Measurements from ENCODE around the gene TMCC3. TPM values are rescaled to one million over a fixed set of nuclear protein-coding genes. Genes with fewer than 3 reads are reported as not detected.
A peak's percentile ranks its signal among the peaks of the same experiment; 100 is the strongest.
"Not testable (repeated sequence)": the region's sequence is repeated elsewhere in the genome, so short reads cannot be mapped to it uniquely, and the experiment has no call there.

TMCC3 gene
- total and polyA plus RNA-seq, 8 donors, result 0.58 to 14.3 (median 5.0) TPM

- Histone ChIP-seq H3K27me3 (no peaks in the 10 kb centered on the region), H3K4me3 (no peak overlapping the region), H3K27ac (no peak overlapping the region), H3K9me3 (peaks cover 0 to 7% (median 3%) of the 10 kb centered on the region in 4 donors), H3K4me1 (peaks cover 1 to 17% (median 9%) of the 10 kb centered on the region in 4 donors), H3K36me3 (no peaks in the 10 kb centered on the region)
- 46 to 73% (median 65%) methylated on average over 3 of the region's 3 CpGs for WGBS, 5 donors
- intact Hi-C loops (cut with DNase I; ENCODE audit: low total_unique reads), result no loop called here
- DNase-seq, result no peak
- TF ChIP-seq POLR2AphosphoS5 (IDR thresholded peaks at IDR 0.05) (no peak), CTCF (IDR thresholded peaks at IDR 0.05) (no peak), EP300 (IDR thresholded peaks at IDR 0.05) (no peak), POLR2A (IDR thresholded peaks at IDR 0.05) (no peak)
Measured at GRCh38 chr12:94604366-94604698, 46.0 kb downstream of the TMCC3 start.

- WGBS, 5 donors, result 49 to 67% (median 56%) methylated on average over 7 of the region's 7 CpGs
- DNase-seq, result peak; percentile 50 to 76
- intact Hi-C loops (cut with DNase I; ENCODE audit: low total_unique reads), result no loop called here
Measured at GRCh38 chr12:94603434-94604365, 46.7 kb downstream of the TMCC3 start.

GRCh38 chr12:94602024-94602423, 48.3 kb downstream of the TMCC3 start:
- Histone ChIP-seq H3K4me3 (no peak overlapping the region), H3K4me1 (peaks cover 0 to 14% (median 9%) of the 10 kb centered on the region in 4 donors), H3K27ac (no peak overlapping the region), H3K27me3 (no peaks in the 10 kb centered on the region), H3K36me3 (no peaks in the 10 kb centered on the region), H3K9me3 (peaks cover 0 to 7% (median 1%) of the 10 kb centered on the region in 4 donors)
- intact Hi-C loops (cut with DNase I; ENCODE audit: low total_unique reads), result no loop called here
- TF ChIP-seq POLR2A (IDR thresholded peaks at IDR 0.05) (no peak), CTCF (IDR thresholded peaks at IDR 0.05) (no peak), POLR2AphosphoS5 (IDR thresholded peaks at IDR 0.05) (no peak), EP300 (IDR thresholded peaks at IDR 0.05) (no peak)
- WGBS, 5 donors, result 69 to 76% (median 72%) methylated on average over 4 of the region's 4 CpGs
- no peak for DNase-seq

More at GRCh38 chr12:94603434-94604365, 46.7 kb downstream of the TMCC3 start:
- Histone ChIP-seq H3K27me3 (no peaks in the 10 kb centered on the region), H3K4me1 (peaks cover 0 to 14% (median 9%) of the 10 kb centered on the region in 4 donors), H3K36me3 (no peaks in the 10 kb centered on the region), H3K27ac (no peak overlapping the region), H3K9me3 (peaks cover 0 to 7% (median 3%) of the 10 kb centered on the region in 4 donors), H3K4me3 (no peak overlapping the region)
- TF ChIP-seq POLR2AphosphoS5 (IDR thresholded peaks at IDR 0.05), result no peak
- no peak for TF ChIP-seq EP300 (IDR thresholded peaks at IDR 0.05)
- no peak for TF ChIP-seq POLR2A (IDR thresholded peaks at IDR 0.05)
- TF ChIP-seq CTCF (IDR thresholded peaks at IDR 0.05), result peak in 5 of 7 experiments; percentile 30 to 68 (median 56)

GRCh38 chr12:94601307-94601706, 49.0 kb downstream of the TMCC3 start:
- H3K27ac ChIP-seq; H3K36me3 ChIP-seq; H3K4me3 ChIP-seq; intact Hi-C loops (cut with DNase I; ENCODE audit: low total_unique reads); DNase-seq; H3K27me3 ChIP-seq; H3K9me3 ChIP-seq: not testable (repeated sequence)
- peaks cover 0 to 19% (median 11%) of the 10 kb centered on the region in 4 donors for H3K4me1 ChIP-seq
- 83 to 97% (median 92%) methylated on average over 5 of the region's 5 CpGs for WGBS, 5 donors

- no peaks in the 10 kb centered on the region for H3K27me3 ChIP-seq
- 66 to 79% (median 73%) methylated on average over 4 of the region's 4 CpGs for WGBS, 5 donors
Measured at GRCh38 chr12:94599189-94599588, 51.2 kb downstream of the TMCC3 start.

More at GRCh38 chr12:94599189-94599588, 51.2 kb downstream of the TMCC3 start:
- TF ChIP-seq POLR2A (IDR thresholded peaks at IDR 0.05) (no peak), POLR2AphosphoS5 (IDR thresholded peaks at IDR 0.05) (no peak), EP300 (IDR thresholded peaks at IDR 0.05) (no peak), CTCF (IDR thresholded peaks at IDR 0.05) (no peak)
- Histone ChIP-seq H3K4me1 (peaks cover 0 to 24% (median 10%) of the 10 kb centered on the region in 4 donors), H3K27ac (no peak overlapping the region), H3K9me3 (no peaks in the 10 kb centered on the region), H3K4me3 (no peak overlapping the region), H3K36me3 (no peaks in the 10 kb centered on the region)
- DNase-seq, result no peak
- intact Hi-C loops (cut with DNase I; ENCODE audit: low total_unique reads), result no loop called here

Data from stomach (tissue), 9 donors.